Mesenteric fat pad (tissue), 1 donor: ENCODE measurements around the gene PHACTR4. TPM values are rescaled to one million over a fixed set of nuclear protein-coding genes. Genes with fewer than 3 reads are reported as not detected.
"Not testable (repeated sequence)": the region's sequence is repeated elsewhere in the genome, so short reads cannot be mapped to it uniquely, and the experiment has no call there.

ENCODE experiments used
- DNase-seq: peaks from one replicate; pipeline ENCODE4 v3.0.0-alpha.2; 2020; ENCODE audit warnings: low spot score
- total RNA-seq: library from RNA; stranded (reverse); fragmentation: NEBNext Ultra II Directional; extraction: Animal tissue kit (Norgen Biotek cat#: 25700); gene quantifications from one replicate; pipeline ENCODE4 v1.2.1, GENCODE V29; 2021
- donor health status: DM: yes; HTN: yes; CAD: no.

PHACTR4 gene
- total RNA-seq, 1 donor from 2014 or later = 23.8 TPM

GRCh38 chr1:28428990-28429520 lies 59.5 kb downstream of the PHACTR4 start:
- DNase-seq = no peak

GRCh38 chr1:28436211-28436769 lies 66.8 kb downstream of the PHACTR4 start:
- no peak for DNase-seq

GRCh38 chr1:28437264-28437923 lies 67.9 kb downstream of the PHACTR4 start:
- no peak for DNase-seq

- DNase-seq = no peak
These were observed 68.6 kb downstream of the PHACTR4 start for GRCh38 chr1:28437924-28438699.

GRCh38 chr1:28439320-28439719 lies 69.8 kb downstream of the PHACTR4 start:
- no peak for DNase-seq

GRCh38 chr1:28441674-28442073 lies 72.1 kb downstream of the PHACTR4 start:
- no peak for DNase-seq

- no peak for DNase-seq
These were observed 74.0 kb downstream of the PHACTR4 start for GRCh38 chr1:28443550-28443949.

GRCh38 chr1:28447679-28448078 lies 78.1 kb downstream of the PHACTR4 start:
- no peak for DNase-seq

- DNase-seq = not testable (repeated sequence)
These were observed 78.6 kb downstream of the PHACTR4 start for GRCh38 chr1:28448094-28448611.

GRCh38 chr1:28449904-28450303 lies 80.4 kb downstream of the PHACTR4 start:
- DNase-seq = no peak

- no peak for DNase-seq
These were observed 81.0 kb downstream of the PHACTR4 start for GRCh38 chr1:28450561-28450960.

- DNase-seq = no peak
These were observed 81.5 kb downstream of the PHACTR4 start for GRCh38 chr1:28451011-28451410.

GRCh38 chr1:28456078-28456477 lies 86.5 kb downstream of the PHACTR4 start:
- DNase-seq = no peak

- DNase-seq = no peak
These were observed 88.1 kb downstream of the PHACTR4 start for GRCh38 chr1:28457678-28458077.

- DNase-seq = no peak
These were observed 89.0 kb downstream of the PHACTR4 start for GRCh38 chr1:28458237-28459228.

GRCh38 chr1:28466226-28466778 lies 96.8 kb downstream of the PHACTR4 start:
- DNase-seq = no peak

GRCh38 chr1:28470146-28470545 lies 100.6 kb downstream of the PHACTR4 start:
- DNase-seq = no peak

- not testable (repeated sequence) for DNase-seq
These were observed 110.0 kb downstream of the PHACTR4 start for GRCh38 chr1:28479497-28479896.

GRCh38 chr1:28480308-28480707 lies 110.8 kb downstream of the PHACTR4 start:
- no peak for DNase-seq

GRCh38 chr1:28482138-28482537 lies 112.6 kb downstream of the PHACTR4 start:
- DNase-seq = no peak
